SK-N-SH treated with all-trans-retinoic acid at 6 μM for 48 hours (cell line): Measurements from ENCODE around the gene SMIM24.

Experiments
- ARNTL ChIP-seq: fragments of 450-650 bp; formaldehyde crosslinking; IDR thresholded peaks from 2 replicates; pipeline ENCODE4 v1.5.0; 2020; ENCODE audit warnings: low read depth, mild to moderate bottlenecking, moderate library complexity, borderline replicate concordance
- BACH2 ChIP-seq: fragments of 250-450 bp; sonication (Bioruptor Pico); IDR thresholded peaks from 2 replicates; pipeline ENCODE4 v1.9.0; 2021; ENCODE audit warnings: mild to moderate bottlenecking, borderline replicate concordance
- CREB5 ChIP-seq: fragments of 250-450 bp; sonication (Bioruptor Pico); IDR thresholded peaks from 2 replicates; pipeline ENCODE4 v1.5.1; 2020; ENCODE audit warnings: low read depth, mild to moderate bottlenecking, moderate library complexity
- GLIS3 ChIP-seq: fragments of 250-450 bp; sonication (Bioruptor Pico); IDR thresholded peaks from 2 replicates; pipeline ENCODE4 v1.5.0; 2020; ENCODE audit warnings: mild to moderate bottlenecking, moderate library complexity
- ISL1 ChIP-seq: fragments of 250-450 bp; sonication (Bioruptor Pico); IDR thresholded peaks from 2 replicates; pipeline ENCODE4 v2.1.2; 2022; ENCODE audit warnings: mild to moderate bottlenecking, moderate library complexity
- POU6F1 ChIP-seq: fragments of 250-450 bp; sonication (Bioruptor Pico); IDR thresholded peaks from 2 replicates; pipeline ENCODE4 v1.8.0; 2021; ENCODE audit warnings: low read depth, mild to moderate bottlenecking, moderate library complexity, borderline replicate concordance
- RARB ChIP-seq: fragments of 250-450 bp; sonication (Bioruptor Pico); IDR thresholded peaks from 2 replicates; pipeline ENCODE4 v1.8.0; 2021; ENCODE audit warnings: mild to moderate bottlenecking, moderate library complexity
- TCF4 ChIP-seq: fragments of 250-450 bp; sonication (Bioruptor Pico); IDR thresholded peaks from 2 replicates; pipeline ENCODE4 v1.8.0; 2021; ENCODE audit warnings: mild to moderate bottlenecking, moderate library complexity, borderline replicate concordance
- ZC3H10 ChIP-seq: fragments of 250-450 bp; sonication (Bioruptor Pico); IDR thresholded peaks from 2 replicates; pipeline ENCODE4 v1.5.1; 2021; ENCODE audit warnings: mild to moderate bottlenecking, moderate library complexity
- ZFP30 ChIP-seq: fragments of 450-650 bp; formaldehyde crosslinking; IDR thresholded peaks from 2 replicates; pipeline ENCODE4 v1.5.0; 2022; ENCODE audit warnings: mild to moderate bottlenecking, moderate library complexity
- TF ChIP-seq, protein P1 (sequence below): fragments of 250-450 bp; sonication (Bioruptor Pico); IDR thresholded peaks from 2 replicates; pipeline ENCODE4 v1.5.1; 2021; ENCODE audit warnings: mild to moderate bottlenecking, moderate library complexity

DNA sequence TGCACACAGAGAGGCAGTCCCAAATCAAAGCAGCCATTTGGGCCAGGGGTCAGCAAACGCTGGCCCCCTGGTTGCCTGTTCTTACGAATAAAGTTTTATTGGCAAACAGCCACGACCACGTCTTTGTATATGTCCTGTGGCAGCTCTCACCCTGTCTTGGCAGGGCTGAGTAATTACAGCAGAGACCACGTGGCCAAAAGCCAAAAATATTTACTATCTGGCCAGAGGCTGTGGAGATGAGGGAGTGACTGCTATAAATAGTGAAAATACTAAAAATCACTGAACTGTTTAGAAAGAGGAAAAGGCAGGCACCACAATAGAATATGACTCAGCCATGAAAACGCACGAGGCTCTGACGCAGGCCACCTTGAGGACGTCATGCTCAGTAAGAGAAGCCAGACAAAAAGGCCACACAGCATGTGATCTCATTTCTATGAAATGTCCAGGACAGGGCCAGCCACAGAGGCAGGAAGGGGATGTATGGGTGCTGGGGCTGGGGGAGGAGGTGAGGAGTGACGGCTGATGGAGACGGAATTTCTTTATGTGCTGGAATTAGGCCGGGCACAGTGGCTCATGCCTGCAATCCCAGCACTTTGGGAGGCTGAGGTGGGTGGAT lies 29.4 kb downstream of the SMIM24 start:
- TF ChIP-seq TCF4 (CRISPR knock-in tag), result no peak
- TF ChIP-seq BACH2, result no peak
- no peak for TF ChIP-seq GLIS3 (CRISPR knock-in tag)
- peak; percentile 15; the same call in 1 of the 2 replicates for TF ChIP-seq ZC3H10 (CRISPR knock-in tag)
- TF ChIP-seq RARB (CRISPR knock-in tag), result no peak
- TF ChIP-seq, protein P1, sequence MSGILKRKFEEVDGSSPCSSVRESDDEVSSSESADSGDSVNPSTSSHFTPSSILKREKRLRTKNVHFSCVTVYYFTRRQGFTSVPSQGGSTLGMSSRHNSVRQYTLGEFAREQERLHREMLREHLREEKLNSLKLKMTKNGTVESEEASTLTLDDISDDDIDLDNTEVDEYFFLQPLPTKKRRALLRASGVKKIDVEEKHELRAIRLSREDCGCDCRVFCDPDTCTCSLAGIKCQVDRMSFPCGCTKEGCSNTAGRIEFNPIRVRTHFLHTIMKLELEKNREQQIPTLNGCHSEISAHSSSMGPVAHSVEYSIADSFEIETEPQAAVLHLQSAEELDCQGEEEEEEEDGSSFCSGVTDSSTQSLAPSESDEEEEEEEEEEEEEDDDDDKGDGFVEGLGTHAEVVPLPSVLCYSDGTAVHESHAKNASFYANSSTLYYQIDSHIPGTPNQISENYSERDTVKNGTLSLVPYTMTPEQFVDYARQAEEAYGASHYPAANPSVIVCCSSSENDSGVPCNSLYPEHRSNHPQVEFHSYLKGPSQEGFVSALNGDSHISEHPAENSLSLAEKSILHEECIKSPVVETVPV (CRISPR knock-in tag), result no peak
- TF ChIP-seq ARNTL (CRISPR knock-in tag), result no peak
- TF ChIP-seq CREB5 (CRISPR knock-in tag), result peak; percentile 78
- TF ChIP-seq ISL1, result no peak
- no peak for TF ChIP-seq ZFP30
- no peak for TF ChIP-seq POU6F1
